NCI-H2081 (cell line): ENCODE data around the gene IMMP2L.

Source experiments
- DNase-seq, 2 experiments: peaks; one replicate each; lab custom pipeline; 2025; lab: John Stamatoyannopoulos, UW

The IMMP2L gene

DNA sequence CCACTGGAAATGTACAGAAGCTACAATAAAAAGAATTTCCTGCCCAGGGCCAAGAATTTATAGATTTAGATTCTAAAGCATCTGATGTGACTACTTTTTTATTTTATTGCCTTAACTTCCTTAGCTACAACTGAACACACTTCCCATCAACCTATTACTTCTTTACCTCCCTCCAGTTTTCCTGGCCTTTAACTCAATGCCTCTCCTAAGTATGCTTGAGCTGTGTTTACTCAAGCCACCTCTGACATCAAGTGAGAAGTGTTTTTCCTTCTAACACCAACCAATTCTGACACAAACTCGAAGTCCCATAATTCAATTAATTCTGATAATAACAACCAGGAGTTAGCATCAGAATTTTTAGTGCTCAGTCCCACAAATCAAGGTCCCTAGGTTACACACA is 170.0 kb downstream of the IMMP2L start:
- DNase-seq, result no peak

DNA sequence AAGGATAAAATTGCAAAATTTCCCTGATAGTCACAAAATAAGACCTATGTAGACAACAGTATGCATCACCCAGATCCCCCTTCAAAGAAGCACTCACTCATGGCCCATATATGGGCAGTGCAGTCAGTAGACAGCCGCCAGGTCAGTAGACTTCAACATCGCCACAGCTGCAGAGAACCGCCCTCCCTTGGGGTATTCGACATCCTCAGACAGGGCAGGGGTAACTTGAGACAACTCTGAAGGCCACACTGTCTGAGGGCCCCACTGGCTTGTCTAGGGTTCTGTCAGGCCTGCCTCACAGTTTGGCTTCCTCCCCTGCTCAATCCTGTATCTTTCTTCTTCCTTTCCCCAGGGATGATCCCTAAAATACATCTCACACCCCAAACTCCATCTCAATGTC is 172.3 kb downstream of the IMMP2L start:
- peak; percentile 35 to 72 for DNase-seq

DNA sequence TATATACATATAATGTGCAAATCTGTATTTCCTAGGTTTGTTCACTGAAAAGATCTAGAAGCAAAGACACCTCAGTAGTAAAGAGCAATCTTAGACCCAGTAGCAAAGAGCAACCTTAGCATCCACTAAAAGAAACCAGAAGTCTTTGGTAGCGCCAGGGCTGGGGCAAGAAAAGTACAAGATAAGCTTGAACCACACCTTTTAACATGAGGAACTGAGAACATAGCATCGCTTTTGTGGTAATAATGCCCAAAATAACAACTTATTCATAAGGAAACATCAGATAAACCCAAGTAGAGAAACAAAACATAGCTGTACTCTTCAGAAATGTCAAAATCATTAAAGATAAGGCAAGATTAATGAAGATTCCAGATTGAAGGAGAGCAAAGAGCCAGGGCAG is 173.4 kb downstream of the IMMP2L start:
- no peak for DNase-seq

DNA sequence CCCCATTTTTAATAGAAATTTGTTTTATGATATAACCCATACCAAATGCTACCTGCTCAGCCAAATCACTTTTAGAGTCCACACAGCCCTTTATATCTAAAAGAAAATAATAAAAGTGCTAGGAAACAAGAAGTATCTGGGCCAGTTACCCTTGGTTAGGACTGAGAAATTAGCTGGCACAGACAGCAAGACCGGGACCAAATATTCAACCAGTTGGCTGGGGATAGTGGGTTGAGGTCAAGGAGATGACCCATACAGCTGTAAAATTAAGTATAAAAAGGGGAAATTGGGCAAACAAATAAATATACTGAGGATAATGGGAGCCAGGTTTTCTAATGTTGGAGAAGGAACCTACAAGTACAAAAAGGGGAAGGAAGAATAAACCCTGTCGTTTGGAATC is 174.3 kb downstream of the IMMP2L start:
- DNase-seq, result no peak

DNA sequence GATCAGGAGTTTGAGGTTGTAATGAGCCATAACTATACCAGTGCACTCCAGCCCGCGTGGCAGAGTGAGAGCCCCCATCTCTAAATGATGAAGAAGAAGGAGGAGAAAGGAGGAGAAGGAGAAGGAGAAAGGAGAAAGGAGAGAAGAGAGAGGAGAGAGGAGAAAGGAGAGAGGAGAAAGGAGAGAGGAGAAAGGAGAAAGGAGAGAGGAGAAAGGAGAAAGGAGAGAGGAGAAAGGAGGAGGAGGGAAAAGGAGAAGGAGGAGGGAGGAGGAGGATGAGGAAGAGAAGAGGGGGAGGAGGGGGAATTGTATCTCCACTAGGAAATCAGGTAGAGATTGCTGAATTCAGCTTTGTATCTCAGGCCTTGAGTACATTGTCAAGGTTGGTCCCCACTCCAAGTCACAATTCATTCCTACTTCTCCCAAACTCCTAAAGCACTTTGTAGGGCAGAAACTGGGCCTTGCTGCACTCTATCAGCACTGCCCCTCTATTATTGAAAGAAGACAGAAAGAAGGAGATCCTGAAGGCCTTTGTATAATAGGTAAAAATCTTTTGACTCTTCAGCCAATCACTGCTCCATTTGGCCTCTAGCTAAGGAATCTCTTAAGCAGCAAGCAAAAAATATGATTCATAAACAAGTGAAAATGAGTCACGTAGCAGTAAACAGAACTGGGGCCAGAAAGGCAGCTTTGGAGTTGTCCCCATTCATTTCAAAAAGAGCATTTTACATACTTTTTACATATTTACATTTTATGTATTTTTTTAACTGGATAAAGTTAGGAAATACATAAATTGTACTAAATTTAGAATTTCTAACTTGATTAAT is 178.0 kb downstream of the IMMP2L start:
- no peak for DNase-seq

DNA sequence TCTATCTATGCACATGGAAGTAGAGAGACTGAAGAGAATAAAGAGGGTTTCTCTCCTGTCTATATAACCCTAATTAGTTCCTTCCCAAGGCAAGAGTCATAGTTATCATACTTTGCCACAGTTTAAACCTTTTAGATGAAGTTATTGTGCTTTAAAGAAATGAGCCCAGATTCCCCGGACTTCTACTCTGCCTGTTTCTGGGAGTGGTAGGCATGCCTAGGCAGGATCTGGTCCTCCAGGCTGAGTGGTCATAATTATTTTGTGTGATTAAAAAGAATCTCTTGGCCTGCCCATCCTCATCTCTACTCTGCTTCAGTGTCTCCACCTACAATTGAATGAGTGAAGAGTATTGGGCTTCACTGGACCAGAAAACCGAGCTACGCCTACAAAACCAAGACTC is 179.2 kb downstream of the IMMP2L start:
- DNase-seq, result no peak

DNA sequence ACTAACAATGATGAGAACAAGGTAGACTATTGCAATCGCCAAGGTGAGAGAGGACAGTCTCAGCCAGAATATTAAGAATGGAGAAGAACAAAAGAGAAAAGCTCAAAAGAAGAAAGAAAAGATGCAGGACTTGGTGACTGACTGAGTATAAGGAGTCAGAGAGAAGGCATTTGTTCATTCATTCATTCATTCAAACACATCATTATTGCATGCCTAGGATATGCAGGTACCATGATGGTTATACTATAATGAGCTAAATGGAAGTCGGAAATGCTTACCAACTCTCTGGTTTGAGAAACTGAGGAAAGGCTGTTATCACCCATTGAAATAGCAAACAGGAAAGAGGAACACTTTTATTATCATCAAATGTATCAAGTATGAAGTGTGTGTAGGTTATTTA is 180.7 kb downstream of the IMMP2L start:
- no peak for DNase-seq

DNA sequence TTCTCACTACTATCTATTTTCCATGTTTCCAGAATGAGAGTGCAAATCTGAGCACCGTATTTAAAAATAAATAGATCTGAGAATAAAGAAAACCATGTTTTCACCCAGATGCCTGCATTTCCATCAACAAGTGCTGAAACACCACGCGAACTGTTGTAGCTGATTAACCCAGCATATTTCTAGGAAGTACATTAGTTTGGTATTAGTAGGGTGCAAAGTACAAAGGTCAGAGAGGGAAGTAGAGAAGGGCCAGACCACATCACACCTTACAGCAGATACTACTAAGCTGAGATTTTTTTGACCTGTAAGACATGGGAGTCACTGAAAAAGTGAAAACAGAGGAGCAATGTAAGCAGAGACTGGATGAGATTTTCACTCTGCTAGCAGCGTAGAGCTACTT is 181.3 kb downstream of the IMMP2L start:
- DNase-seq, result no peak

DNA sequence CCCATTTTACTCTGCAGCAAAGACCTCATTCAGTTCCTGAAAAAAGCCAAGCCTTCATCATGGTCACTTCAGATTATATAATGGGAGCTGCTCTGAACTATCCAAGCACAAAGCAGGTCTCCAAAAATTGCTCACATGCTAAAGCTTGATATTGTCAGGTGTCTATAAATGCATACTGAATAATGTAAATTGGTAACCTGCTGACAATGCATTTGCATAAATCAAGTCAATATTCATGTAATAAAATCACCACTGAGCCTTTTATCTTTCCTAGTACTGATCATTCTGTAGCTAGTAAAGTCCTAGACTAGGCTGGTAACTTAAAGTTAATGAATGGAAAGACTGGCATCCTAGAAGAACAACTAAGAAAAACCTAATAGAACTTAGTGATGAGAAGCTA is 188.3 kb downstream of the IMMP2L start:
- DNase-seq, result no peak

DNA sequence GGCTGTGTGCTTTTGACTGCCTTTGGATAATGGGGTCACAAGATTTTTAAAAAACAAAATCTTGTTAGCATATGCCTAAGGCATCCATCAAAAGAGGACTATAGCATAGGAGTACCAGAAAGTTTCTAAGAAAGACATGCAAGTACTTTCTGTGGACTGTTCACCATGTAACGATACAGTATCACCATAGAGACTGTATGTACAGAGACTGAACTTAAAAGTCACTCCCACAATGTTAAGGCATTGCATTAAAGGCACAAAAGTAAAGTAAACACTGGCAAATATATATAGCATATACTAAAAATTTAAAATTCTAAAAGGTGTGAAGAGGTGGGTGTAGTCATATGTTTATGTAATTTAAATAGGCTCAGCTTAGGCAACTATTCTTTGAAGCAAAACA is 190.9 kb downstream of the IMMP2L start:
- no peak for DNase-seq

DNA sequence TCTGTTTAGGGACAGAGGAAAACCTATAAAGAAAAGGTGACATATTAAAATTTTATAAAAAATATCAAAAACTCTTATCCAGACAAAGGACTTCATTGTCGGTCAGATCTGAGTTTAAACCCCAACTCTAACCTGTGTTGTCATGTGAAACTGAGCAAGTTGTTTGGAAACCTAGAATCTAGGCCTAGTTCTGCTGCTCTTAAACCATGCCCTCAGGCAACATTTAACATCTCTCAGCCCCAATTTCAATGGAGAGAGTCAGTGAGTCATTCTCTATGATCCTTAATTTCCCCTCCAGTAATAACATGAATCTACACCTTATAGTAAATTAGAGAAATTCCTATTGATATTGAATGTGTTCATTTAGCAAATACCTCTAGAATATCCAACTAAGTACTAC is 192.3 kb downstream of the IMMP2L start:
- DNase-seq, result no peak

DNA sequence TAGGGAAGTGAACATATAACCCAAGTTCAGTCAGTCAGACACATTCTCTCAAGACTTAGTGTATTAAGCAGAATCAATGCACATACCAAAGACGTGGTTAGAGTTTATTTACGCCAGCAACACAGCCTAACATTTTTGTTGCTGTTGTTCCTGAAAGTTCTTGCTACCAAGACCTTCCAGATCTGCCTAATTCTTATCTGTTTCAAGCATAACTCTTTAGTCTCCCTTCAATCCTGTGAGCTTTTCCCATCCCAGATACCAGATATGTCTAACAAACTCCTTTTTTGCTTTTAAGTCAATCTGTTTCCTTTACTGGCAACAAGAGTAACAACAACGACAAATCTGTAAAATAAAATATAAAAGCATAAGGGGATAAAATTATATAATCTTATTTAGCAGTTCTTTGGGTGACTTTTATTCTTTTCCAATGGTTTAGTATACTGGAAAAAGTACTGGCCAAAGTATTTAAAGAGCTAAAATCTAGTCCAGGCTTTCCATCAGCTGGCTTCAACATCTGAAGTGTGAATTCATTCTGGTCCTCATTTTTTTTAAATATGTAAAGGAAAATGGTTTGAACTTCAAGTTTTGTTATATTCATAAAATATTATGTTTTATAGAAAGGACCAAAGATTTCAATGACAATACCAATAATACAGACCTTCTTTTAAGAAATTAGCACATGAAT is 193.8 kb downstream of the IMMP2L start:
- DNase-seq, result no peak

DNA sequence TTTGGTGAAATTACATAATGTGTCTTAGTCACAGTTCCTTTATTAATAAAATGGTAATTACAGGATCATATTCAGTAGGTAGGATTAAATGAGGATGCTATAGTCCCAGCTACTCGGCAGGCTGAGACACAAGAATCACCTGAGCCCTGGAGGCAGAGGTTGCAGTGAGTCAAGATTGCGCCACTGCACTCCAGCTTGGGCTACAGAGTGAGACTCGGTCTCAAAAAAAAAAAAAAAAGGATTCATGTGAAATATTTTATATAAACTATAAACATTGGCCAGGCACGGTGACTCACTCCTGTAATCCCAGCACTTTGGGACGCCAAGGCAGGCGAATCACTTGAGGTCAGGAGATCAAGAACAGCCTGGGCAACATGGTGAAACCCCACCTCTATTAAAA is 197.9 kb downstream of the IMMP2L start:
- no peak for DNase-seq

DNA sequence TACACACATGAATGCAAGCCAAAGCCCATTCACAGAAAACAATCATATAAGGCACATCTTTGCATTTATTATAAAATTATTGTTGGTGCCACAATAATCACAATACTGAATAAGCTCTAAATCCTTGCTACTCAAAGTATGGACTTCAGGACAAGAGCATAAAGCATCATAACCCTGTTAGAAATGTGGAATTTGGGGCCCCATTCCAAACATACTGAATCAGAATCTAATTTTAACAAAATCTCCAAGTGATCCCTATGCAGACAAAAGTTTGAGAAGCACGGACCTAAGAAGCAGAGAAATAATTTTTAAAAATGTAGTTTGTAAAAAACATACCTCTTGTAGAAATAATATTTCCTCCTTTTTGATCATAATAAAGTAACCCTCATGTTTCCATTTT is 199.2 kb downstream of the IMMP2L start:
- DNase-seq, result no peak

DNA sequence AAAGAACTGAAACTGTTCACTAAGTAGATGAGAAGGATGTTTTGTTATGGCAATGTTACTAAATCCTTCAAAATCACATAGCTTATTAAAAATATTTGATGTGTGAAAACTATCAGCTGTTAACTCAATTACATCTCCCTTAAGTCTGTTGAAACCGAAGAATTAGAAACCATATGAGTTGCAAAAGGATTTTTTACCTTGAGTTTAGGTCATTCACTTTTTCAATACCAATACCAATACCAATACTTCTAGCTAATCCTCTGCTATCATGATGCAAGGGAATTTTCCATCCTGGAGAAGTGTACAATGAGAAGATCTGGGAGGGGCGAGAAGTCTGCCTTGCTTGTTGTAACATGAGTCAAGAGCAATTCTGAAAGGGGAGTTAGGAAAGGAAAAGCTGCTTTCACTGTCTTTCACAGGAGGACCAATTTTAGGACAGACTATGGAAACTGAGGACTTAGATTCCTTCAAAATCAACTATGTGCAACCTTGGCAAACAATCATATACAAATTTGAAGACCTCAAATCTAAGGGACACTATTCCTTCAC is 199.7 kb downstream of the IMMP2L start:
- DNase-seq, result no peak

DNA sequence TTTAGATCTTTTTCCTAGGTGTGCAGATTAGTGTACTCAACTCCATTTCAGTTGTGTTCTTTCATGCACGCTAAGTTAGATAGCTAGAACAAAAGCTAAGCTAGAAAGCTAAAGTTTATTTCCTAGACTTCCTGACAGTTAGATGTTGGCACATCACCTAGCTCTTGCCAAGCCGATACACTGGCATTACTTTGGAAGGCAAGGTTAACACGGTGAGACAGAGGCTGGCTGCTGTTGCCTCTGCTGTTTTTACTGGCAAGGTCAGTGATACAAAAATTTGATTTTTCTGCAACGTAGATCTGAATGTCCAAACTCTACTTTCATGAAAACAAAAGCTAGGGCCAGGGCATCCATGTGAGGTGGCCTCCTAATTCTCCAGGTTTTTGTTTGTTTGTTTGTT is 203.4 kb downstream of the IMMP2L start:
- DNase-seq, result no peak

DNA sequence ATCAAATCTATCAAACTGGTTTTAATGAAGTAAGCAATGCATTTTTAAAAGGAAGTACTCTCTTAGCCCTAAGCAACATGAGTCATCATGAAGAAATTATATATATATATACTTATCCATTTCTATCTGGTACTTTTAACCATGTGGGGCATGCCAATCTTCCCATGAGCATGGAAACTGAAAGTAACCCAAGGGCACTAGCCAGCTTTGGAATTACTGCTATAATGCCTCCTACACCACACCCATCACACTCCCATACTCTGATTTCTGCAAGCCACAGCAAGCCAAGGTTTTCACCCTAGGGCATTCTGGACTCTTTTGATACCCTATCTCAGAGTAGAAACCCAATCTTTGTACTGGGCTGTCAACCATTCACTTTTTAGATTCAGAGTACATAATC is 204.6 kb downstream of the IMMP2L start:
- peak in 1 of 2 experiments; percentile 7 for DNase-seq

DNA sequence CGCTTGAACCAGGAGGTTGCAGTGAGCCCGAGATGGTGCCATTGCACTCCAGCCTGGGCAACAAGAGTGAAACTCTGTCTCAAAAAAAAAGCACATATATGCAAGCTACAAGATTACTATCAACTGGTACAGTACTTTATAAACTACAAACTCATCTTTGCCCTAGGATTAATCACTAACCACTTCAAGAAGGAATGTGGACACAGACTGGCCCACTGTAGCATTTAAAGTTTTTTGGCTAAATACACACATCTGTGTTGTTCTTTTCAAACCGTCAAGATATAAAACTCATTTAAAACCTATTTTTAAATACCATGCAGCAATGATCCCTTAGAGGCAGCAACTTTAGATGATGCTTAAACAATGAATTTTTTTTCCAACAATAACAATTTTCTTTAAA is 205.4 kb downstream of the IMMP2L start:
- DNase-seq, result no peak

DNA sequence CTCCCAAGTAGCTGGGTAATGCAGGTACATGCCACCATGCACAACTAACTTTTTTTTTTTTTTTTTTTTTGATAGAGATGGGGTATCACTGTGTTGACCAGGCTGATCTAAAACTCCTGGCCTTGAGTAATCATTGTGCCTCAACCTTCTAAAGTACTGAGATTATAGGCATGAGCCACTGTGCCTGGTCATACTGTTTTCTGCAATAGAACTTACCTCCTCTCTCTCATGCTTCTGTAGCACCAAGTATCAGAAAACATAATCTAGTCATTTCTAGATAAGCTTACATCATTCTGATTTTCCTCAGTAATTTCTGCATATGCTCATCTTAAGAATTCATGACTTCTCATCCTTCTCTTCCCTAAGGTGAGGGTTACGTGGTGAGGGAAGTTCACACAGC is 210.0 kb downstream of the IMMP2L start:
- DNase-seq, result no peak

DNA sequence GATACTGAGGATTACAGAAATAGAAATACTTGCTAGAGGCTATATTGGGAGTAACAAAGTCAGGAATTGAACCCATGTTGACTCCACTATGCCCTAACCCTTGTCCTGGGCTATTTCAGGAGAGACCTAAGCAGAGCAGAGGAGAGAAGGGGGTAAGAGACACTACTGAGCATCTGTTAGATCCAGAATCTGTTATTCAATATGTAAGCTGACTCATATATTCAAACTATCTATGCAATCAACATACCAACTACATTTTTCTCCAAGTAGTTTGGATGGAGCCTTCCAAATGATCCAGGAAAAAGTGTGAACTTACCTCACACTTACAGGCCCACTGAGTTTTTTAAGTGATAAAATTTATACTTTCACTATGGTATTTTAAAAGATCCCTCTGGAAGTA is 216.1 kb downstream of the IMMP2L start:
- DNase-seq, result no peak

DNA sequence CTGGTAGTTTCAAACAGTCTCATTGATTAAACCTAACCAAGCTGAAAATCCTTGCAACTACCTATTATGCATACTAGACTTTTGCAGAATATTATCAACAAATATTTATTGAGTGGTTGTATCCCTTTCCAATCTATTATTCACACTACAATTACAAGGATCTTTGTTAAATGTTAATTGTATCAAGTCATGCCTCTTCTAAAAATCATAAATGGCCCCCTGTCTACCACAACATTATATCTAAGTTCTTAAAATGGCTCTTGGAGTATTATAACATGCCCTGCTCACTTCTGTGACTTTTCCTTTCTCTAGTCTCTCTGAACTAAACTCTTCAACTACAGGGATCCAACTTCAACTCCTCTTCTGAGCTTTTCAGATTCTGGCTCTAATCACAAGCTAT is 219.3 kb downstream of the IMMP2L start:
- no peak for DNase-seq

DNA sequence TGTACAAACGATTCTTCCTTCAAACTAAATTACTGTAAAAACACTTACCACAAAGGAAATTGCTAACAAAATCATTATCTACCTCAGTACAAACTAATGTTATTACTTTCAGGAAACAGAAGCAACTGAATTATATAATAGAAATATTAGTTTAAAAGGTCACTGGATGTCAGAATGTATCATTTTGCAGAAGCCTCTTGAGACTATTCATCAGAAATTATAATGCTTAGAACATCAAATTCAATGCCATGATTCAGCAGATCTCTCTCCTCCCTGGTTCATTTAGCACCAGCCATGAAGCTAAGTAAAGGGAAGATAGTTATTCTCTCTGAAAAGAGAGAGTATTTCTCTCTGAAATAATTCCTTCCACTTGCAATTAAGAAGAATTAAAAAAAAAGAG is 223.3 kb downstream of the IMMP2L start:
- no peak for DNase-seq

DNA sequence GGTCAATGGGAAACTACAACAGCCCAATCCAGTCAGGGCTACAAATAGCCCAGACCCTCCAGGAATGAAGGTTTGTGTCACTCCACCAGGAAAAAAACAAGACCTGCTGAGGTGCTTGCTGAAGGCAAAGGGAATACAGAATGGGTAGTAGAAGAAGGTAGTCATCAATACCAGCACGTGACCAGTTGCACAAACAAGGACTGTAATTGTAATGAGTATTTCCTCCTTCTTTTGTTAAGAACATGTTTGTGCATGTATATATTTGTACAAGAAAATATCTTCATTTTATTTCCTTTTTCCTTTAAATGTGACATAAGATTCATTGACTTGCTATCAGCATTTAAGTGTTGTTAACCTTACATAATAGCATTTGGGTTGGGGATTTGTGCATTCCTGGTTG is 229.3 kb downstream of the IMMP2L start:
- no peak for DNase-seq

DNA sequence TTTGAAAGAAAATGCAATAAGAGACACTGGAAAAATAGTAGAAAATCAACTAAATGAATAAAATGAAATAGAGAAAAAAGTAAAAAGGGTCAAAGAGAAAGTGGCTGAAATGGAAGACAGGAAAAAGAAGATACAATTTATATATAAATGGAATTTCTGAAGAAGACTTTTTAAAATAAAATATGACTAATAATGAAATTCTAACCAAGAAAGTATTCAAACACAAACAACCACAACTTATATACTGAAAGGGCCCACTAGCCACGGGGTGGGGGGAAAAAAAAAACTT is 232.1 kb downstream of the IMMP2L start:
- DNase-seq, result no peak
